ENCODE results near the gene VPS41. TPM values are rescaled to one million over a fixed set of nuclear protein-coding genes. Genes with fewer than 3 reads are reported as not detected.
"Not testable (repeated sequence)": the region's sequence is repeated elsewhere in the genome, so short reads cannot be mapped to it uniquely, and the experiment has no call there.

The VPS41 gene
- total and polyA plus RNA-seq, 2 of the 13 experiments (the other 11 are each of a cell fraction or from before 2014, with no cell fraction given), result 12.1 to 43.4 TPM

DNA sequence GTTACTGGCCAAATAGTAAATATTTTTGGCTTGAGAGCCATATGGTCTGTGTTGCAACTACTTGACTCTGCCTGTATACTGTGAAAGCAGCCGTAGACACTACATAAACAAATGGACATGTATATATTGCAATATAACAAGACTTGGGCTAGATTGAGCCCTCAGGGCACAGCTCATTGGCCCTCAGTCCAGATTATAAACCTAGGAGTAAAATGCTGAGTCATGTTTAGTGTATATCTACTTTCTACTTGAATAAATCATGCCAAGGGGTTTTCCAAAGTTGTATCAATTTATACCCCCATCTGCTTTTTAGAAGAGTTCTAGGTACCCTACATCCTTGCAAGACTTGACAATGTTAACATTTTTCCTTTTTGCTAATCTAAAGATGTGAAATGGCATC is 41.3 kb upstream of the VPS41 start (continued):
- no peak for TF ChIP-seq RFX5 (IDR thresholded peaks at IDR 0.05; ENCODE audit: low read depth, low read length)
- TF ChIP-seq, protein P1, sequence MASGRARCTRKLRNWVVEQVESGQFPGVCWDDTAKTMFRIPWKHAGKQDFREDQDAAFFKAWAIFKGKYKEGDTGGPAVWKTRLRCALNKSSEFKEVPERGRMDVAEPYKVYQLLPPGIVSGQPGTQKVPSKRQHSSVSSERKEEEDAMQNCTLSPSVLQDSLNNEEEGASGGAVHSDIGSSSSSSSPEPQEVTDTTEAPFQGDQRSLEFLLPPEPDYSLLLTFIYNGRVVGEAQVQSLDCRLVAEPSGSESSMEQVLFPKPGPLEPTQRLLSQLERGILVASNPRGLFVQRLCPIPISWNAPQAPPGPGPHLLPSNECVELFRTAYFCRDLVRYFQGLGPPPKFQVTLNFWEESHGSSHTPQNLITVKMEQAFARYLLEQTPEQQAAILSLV (CRISPR knock-in tag; IDR thresholded peaks at IDR 0.05; ENCODE audit: borderline replicate concordance), result no peak
- TF ChIP-seq NFYB (CRISPR knock-in tag; IDR thresholded peaks at IDR 0.05), result no peak
- TF ChIP-seq, protein P2, sequence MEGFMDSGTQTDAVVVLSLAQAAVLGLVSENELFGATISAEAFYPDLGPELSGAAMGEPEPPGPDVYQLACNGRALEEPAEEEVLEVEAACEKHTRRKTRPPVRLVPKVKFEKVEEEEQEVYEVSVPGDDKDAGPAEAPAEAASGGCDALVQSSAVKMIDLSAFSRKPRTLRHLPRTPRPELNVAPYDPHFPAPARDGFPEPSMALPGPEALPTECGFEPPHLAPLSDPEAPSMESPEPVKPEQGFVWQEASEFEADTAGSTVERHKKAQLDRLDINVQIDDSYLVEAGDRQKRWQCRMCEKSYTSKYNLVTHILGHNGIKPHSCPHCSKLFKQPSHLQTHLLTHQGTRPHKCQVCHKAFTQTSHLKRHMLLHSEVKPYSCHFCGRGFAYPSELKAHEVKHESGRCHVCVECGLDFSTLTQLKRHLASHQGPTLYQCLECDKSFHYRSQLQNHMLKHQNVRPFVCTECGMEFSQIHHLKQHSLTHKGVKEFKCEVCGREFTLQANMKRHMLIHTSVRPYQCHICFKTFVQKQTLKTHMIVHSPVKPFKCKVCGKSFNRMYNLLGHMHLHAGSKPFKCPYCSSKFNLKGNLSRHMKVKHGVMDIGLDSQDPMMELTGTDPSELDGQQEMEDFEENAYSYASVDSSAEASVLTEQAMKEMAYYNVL (CRISPR knock-in tag; IDR thresholded peaks at IDR 0.05; ENCODE audit: borderline replicate concordance), result no peak
- no peak for TF ChIP-seq SETDB1 (CRISPR knock-in tag; IDR thresholded peaks at IDR 0.05; ENCODE audit: borderline replicate concordance)
- no peak for TF ChIP-seq MIXL1 (CRISPR knock-in tag; IDR thresholded peaks at IDR 0.05)

DNA sequence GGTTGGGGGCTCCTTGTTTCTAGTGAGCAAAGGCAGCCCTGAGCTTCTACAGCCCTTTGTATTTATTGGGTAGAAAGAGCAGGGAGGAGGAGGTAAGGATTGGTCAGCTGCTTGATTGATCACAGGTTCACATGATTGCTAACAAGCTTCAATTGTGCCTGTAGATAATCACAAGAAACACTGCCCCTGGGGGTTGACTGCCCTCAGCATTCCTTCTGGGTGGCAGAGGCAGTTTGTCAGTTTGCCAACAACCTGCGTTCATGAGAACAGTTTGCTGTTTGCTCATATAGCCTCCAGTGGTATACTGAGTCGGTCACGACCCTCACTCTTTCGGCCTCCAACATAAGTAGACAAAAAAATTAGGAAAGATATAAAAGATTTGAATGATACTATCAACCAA is 38.5 kb upstream of the VPS41 start:
- DNase-seq (ENCODE audit: low spot score); H3K9me3 ChIP-seq (ENCODE audit: low read length); FAIRE-seq; H4K20me1 ChIP-seq (ENCODE audit: insufficient read depth, low read length); H3K36me3 ChIP-seq (replicated peaks in 1 of 2; ENCODE audit: control insufficient read depth in 1 of 2, insufficient read depth in 2 of 2, low read length in 2 of 2); BruUV-seq (replicated peaks); H2AFZ ChIP-seq (ENCODE audit: low read length); H3K79me2 ChIP-seq (ENCODE audit: insufficient read depth, low read length); H3K27me3 ChIP-seq (ENCODE audit: control insufficient read depth in 1 of 2, insufficient read depth in 2 of 2, low read length in 2 of 2); H3K4me1 ChIP-seq (ENCODE audit: insufficient read depth, low read length); POLR2A ChIA-PET; intact Hi-C loops (cut with micrococcal nuclease; ENCODE audit: unreplicated experiment); H3K4me3 ChIP-seq (replicated peaks in 1 of 3; ENCODE audit: insufficient read depth in 1 of 3, low read depth in 2 of 3, low read length in 3 of 3); H3K9ac ChIP-seq (ENCODE audit: insufficient read depth, low read depth, low read length); in situ Hi-C loops (cut with HindIII; ENCODE audit: extremely low pct_ligation_motif_present, low pct_unique_long_range_greater_than_20kb); H3K4me2 ChIP-seq (ENCODE audit: low read depth, low read length); CTCF ChIA-PET (ENCODE audit: low intra/inter-chr PET ratio, low total read pairs); H3K27ac ChIP-seq (ENCODE audit: extremely low read length, insufficient read depth, low read length); ATAC-seq: not testable (repeated sequence)
- 5% methylated on average over 4 of the region's 4 CpGs for WGBS (ENCODE audit: low lambda C conversion rate)

Measured in HepG2 (cell line).